ENCODE results near the gene HSPA12B.

HSPA12B gene

DNA sequence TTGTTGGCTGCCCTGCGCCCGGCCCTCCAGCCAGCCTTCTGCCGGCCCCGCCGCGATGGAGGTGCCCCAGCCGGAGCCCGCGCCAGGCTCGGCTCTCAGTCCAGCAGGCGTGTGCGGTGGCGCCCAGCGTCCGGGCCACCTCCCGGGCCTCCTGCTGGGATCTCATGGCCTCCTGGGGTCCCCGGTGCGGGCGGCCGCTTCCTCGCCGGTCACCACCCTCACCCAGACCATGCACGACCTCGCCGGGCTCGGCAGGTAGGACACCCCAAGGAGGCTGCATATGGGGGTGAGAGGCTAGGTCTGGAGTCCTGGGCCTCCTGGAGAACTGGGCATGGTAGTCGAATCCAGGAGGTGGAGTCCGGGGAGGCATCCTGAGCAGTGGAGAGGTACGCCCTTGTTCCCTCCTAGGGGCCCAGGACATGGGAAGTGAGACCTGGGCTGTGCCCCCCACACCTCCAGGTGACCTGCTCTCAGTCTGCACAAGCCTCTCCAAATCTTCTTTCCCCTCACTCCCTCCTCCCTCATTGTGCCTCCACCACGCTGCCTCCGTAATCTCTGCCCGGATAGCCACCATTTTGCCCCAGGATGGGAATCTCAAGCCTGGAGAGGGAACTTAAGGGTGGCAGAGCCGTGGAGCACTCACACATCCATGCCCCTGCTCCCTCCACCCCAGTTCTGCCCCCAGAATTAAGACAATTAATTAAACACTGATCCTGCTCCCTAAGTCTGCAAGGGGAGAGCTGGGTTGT lies 64.2 kb downstream of the HSPA12B start (continued):
- TF ChIP-seq, protein P1, sequence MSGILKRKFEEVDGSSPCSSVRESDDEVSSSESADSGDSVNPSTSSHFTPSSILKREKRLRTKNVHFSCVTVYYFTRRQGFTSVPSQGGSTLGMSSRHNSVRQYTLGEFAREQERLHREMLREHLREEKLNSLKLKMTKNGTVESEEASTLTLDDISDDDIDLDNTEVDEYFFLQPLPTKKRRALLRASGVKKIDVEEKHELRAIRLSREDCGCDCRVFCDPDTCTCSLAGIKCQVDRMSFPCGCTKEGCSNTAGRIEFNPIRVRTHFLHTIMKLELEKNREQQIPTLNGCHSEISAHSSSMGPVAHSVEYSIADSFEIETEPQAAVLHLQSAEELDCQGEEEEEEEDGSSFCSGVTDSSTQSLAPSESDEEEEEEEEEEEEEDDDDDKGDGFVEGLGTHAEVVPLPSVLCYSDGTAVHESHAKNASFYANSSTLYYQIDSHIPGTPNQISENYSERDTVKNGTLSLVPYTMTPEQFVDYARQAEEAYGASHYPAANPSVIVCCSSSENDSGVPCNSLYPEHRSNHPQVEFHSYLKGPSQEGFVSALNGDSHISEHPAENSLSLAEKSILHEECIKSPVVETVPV (CRISPR knock-in tag; IDR thresholded peaks at IDR 0.05) = no peak
- TF ChIP-seq RARB (CRISPR knock-in tag; IDR thresholded peaks at IDR 0.05) = no peak
- TF ChIP-seq, protein P2, sequence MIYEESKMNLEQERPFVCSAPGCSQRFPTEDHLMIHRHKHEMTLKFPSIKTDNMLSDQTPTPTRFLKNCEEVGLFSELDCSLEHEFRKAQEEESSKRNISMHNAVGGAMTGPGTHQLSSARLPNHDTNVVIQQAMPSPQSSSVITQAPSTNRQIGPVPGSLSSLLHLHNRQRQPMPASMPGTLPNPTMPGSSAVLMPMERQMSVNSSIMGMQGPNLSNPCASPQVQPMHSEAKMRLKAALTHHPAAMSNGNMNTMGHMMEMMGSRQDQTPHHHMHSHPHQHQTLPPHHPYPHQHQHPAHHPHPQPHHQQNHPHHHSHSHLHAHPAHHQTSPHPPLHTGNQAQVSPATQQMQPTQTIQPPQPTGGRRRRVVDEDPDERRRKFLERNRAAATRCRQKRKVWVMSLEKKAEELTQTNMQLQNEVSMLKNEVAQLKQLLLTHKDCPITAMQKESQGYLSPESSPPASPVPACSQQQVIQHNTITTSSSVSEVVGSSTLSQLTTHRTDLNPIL (CRISPR knock-in tag; IDR thresholded peaks at IDR 0.05; ENCODE audit: low read depth) = no peak
- TF ChIP-seq, protein P3, sequence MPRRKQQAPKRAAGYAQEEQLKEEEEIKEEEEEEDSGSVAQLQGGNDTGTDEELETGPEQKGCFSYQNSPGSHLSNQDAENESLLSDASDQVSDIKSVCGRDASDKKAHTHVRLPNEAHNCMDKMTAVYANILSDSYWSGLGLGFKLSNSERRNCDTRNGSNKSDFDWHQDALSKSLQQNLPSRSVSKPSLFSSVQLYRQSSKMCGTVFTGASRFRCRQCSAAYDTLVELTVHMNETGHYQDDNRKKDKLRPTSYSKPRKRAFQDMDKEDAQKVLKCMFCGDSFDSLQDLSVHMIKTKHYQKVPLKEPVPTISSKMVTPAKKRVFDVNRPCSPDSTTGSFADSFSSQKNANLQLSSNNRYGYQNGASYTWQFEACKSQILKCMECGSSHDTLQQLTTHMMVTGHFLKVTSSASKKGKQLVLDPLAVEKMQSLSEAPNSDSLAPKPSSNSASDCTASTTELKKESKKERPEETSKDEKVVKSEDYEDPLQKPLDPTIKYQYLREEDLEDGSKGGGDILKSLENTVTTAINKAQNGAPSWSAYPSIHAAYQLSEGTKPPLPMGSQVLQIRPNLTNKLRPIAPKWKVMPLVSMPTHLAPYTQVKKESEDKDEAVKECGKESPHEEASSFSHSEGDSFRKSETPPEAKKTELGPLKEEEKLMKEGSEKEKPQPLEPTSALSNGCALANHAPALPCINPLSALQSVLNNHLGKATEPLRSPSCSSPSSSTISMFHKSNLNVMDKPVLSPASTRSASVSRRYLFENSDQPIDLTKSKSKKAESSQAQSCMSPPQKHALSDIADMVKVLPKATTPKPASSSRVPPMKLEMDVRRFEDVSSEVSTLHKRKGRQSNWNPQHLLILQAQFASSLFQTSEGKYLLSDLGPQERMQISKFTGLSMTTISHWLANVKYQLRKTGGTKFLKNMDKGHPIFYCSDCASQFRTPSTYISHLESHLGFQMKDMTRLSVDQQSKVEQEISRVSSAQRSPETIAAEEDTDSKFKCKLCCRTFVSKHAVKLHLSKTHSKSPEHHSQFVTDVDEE (CRISPR knock-in tag; IDR thresholded peaks at IDR 0.05) = no peak

DNA sequence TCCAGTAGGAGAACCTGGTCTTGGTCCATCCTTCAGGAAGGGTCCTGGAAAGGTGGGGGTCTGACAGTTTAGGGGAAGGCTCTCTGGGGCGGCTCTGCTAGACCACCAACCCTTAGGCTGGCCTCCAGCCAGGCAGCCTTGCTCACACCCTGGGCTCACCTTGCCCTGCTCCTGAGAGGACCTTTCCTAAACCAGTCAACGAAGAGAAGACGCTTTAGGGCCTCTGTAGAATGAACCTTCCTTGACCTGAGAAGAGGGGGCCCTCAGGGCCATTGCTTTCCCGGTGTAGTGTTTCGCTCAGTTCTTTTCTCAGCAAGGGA lies 64.7 kb downstream of the HSPA12B start:
- ATAC-seq = no peak
- TF ChIP-seq RARB (CRISPR knock-in tag; IDR thresholded peaks at IDR 0.05) (no peak), SNAI2 (CRISPR knock-in tag; IDR thresholded peaks at IDR 0.05) (no peak), GLIS3 (CRISPR knock-in tag; IDR thresholded peaks at IDR 0.05) (no peak), ESRRG (CRISPR knock-in tag; IDR thresholded peaks at IDR 0.05) (no peak), PPARA (CRISPR knock-in tag; IDR thresholded peaks at IDR 0.05; ENCODE audit: borderline replicate concordance) (no peak), ZNF70 (CRISPR knock-in tag; IDR thresholded peaks at IDR 0.05) (no peak), ZNF8 (CRISPR knock-in tag; IDR thresholded peaks at IDR 0.05) (no peak), ISL1 (CRISPR knock-in tag; IDR thresholded peaks at IDR 0.05) (no peak), ZFP3 (CRISPR knock-in tag; IDR thresholded peaks at IDR 0.05) (no peak), BACH2 (CRISPR knock-in tag; IDR thresholded peaks at IDR 0.05; ENCODE audit: borderline replicate concordance) (no peak), ARNTL (CRISPR knock-in tag; IDR thresholded peaks at IDR 0.05; ENCODE audit: borderline replicate concordance, low read depth) (no peak)
- TF ChIP-seq, protein P1 (CRISPR knock-in tag; IDR thresholded peaks at IDR 0.05) = no peak

DNA sequence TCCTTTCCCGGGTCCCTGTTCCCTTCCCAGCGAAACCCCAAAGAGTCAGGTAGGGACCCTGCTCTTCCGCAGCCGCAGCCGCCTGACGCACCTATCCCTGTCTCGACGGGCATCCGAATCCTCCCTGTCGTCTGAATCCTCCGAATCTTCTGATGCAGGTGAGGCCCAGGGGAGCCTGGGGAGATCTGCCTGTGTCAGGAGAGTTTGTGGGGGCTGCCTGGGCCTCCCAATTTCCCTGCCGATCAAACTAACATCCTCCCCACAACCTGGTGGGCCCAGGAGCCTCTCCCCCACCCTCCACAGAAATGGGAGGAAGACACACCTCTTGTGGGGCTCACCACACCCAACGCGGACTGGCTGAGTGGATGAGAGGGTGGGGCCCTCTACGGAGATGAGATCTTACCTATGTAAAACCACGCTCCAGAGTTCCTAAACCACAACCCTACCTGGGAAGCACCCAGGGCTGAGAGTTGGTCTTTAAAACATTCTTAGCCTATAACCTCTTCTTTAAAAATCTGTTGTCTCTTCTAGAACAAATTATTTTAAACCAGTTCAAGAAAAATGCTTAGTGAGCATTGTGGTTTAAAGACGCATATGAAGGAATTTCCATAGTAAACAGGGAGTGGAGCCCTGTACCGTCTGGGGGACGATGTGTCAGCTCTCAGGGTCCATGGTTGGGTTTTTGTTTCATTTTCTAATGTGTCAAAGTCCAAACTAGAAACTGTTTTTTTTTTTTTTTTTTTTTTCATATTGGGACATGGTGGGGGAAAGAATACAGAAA lies 65.3 kb downstream of the HSPA12B start:
- ATAC-seq = no peak
- no peak for TF ChIP-seq RARB (CRISPR knock-in tag; IDR thresholded peaks at IDR 0.05)
- TF ChIP-seq, protein P2 (CRISPR knock-in tag; IDR thresholded peaks at IDR 0.05; ENCODE audit: low read depth) = no peak
- no peak for TF ChIP-seq CSDC2 (CRISPR knock-in tag; IDR thresholded peaks at IDR 0.05)
- no peak for TF ChIP-seq SNAI2 (CRISPR knock-in tag; IDR thresholded peaks at IDR 0.05)
- TF ChIP-seq ESRRG (CRISPR knock-in tag; IDR thresholded peaks at IDR 0.05) = no peak
- no peak for TF ChIP-seq TOX (CRISPR knock-in tag; IDR thresholded peaks at IDR 0.05; ENCODE audit: borderline replicate concordance)
- no peak for TF ChIP-seq ARNTL (CRISPR knock-in tag; IDR thresholded peaks at IDR 0.05; ENCODE audit: borderline replicate concordance, low read depth)
- TF ChIP-seq, protein P4, sequence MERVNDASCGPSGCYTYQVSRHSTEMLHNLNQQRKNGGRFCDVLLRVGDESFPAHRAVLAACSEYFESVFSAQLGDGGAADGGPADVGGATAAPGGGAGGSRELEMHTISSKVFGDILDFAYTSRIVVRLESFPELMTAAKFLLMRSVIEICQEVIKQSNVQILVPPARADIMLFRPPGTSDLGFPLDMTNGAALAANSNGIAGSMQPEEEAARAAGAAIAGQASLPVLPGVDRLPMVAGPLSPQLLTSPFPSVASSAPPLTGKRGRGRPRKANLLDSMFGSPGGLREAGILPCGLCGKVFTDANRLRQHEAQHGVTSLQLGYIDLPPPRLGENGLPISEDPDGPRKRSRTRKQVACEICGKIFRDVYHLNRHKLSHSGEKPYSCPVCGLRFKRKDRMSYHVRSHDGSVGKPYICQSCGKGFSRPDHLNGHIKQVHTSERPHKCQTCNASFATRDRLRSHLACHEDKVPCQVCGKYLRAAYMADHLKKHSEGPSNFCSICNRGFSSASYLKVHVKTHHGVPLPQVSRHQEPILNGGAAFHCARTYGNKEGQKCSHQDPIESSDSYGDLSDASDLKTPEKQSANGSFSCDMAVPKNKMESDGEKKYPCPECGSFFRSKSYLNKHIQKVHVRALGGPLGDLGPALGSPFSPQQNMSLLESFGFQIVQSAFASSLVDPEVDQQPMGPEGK (CRISPR knock-in tag; IDR thresholded peaks at IDR 0.05; ENCODE audit: borderline replicate concordance) = no peak
- TF ChIP-seq ZFP3 (CRISPR knock-in tag; IDR thresholded peaks at IDR 0.05) = no peak
- TF ChIP-seq ZFP30 (CRISPR knock-in tag; IDR thresholded peaks at IDR 0.05) = no peak
- TF ChIP-seq ISL1 (CRISPR knock-in tag; IDR thresholded peaks at IDR 0.05) = no peak
- no peak for TF ChIP-seq ZNF70 (CRISPR knock-in tag; IDR thresholded peaks at IDR 0.05)
- TF ChIP-seq TCF4 (CRISPR knock-in tag; IDR thresholded peaks at IDR 0.05; ENCODE audit: borderline replicate concordance) = no peak
- TF ChIP-seq ZNF565 (CRISPR knock-in tag; conservative IDR thresholded peaks at IDR 0.05; ENCODE audit: low read depth) = no peak
- no peak for TF ChIP-seq GLIS3 (CRISPR knock-in tag; IDR thresholded peaks at IDR 0.05)

Data from SK-N-SH treated with all-trans-retinoic acid at 6 μM for 48 hours (cell line).